Measurements from ENCODE around the gene SLK.

The SLK gene

GRCh38 chr10:104034401-104035193, 67.7 kb downstream of the SLK start:
- no peak for DNase-seq

- DNase-seq, result no peak
These were observed 68.5 kb downstream of the SLK start for GRCh38 chr10:104035194-104036068.

GRCh38 chr10:104036069-104036384, 69.1 kb downstream of the SLK start:
- DNase-seq, result no peak

GRCh38 chr10:104036518-104037260, 69.7 kb downstream of the SLK start:
- DNase-seq, result no peak

GRCh38 chr10:104037261-104037951, 70.5 kb downstream of the SLK start:
- no peak for DNase-seq

GRCh38 chr10:104038537-104038936, 71.6 kb downstream of the SLK start:
- no peak for DNase-seq

GRCh38 chr10:104038958-104039752, 72.2 kb downstream of the SLK start:
- DNase-seq, result no peak

GRCh38 chr10:104040382-104040781, 73.4 kb downstream of the SLK start:
- no peak for DNase-seq

GRCh38 chr10:104040862-104041789, 74.2 kb downstream of the SLK start:
- no peak for DNase-seq

GRCh38 chr10:104041891-104042535, 75.1 kb downstream of the SLK start:
- no peak for DNase-seq

- DNase-seq, result no peak
These were observed 76.4 kb downstream of the SLK start for GRCh38 chr10:104043185-104043830.

GRCh38 chr10:104043854-104044253, 76.9 kb downstream of the SLK start:
- no peak for DNase-seq

GRCh38 chr10:104045151-104046089, 78.5 kb downstream of the SLK start:
- DNase-seq, result peak; percentile 19

GRCh38 chr10:104046651-104047050, 79.7 kb downstream of the SLK start:
- no peak for DNase-seq

GRCh38 chr10:104049504-104050250, 82.7 kb downstream of the SLK start:
- no peak for DNase-seq

- DNase-seq, result no peak
These were observed 85.5 kb downstream of the SLK start for GRCh38 chr10:104052431-104052830.

- no peak for DNase-seq
These were observed 86.3 kb downstream of the SLK start for GRCh38 chr10:104053201-104053600.

- DNase-seq, result no peak
These were observed 87.5 kb downstream of the SLK start for GRCh38 chr10:104054430-104054829.
